Fibroblast of upper back skin (primary cell): ENCODE results near the gene TRPM3.

ENCODE experiments used
- DNase-seq: peaks from one replicate; pipeline ENCODE4 v3.0.0-alpha.2; 2013

The TRPM3 gene

GRCh38 chr9:70499621-70500020 is 621.8 kb downstream of the TRPM3 start:
- DNase-seq, result no peak

GRCh38 chr9:70498866-70499265 is 622.6 kb downstream of the TRPM3 start:
- no peak for DNase-seq

- DNase-seq, result no peak
These were observed 625.2 kb downstream of the TRPM3 start for GRCh38 chr9:70496244-70496643.

- no peak for DNase-seq
These were observed 625.9 kb downstream of the TRPM3 start for GRCh38 chr9:70495514-70495913.

- DNase-seq, result no peak
These were observed 627.2 kb downstream of the TRPM3 start for GRCh38 chr9:70494221-70494620.

GRCh38 chr9:70493029-70493428 is 628.4 kb downstream of the TRPM3 start:
- DNase-seq, result no peak

- DNase-seq, result no peak
These were observed 629.1 kb downstream of the TRPM3 start for GRCh38 chr9:70492319-70492777.

GRCh38 chr9:70491426-70492318 is 629.7 kb downstream of the TRPM3 start:
- DNase-seq, result no peak

- no peak for DNase-seq
These were observed 630.9 kb downstream of the TRPM3 start for GRCh38 chr9:70490478-70490877.

GRCh38 chr9:70488793-70489105 is 632.7 kb downstream of the TRPM3 start:
- DNase-seq, result peak; percentile 32

GRCh38 chr9:70488098-70488792 is 633.2 kb downstream of the TRPM3 start:
- no peak for DNase-seq

GRCh38 chr9:70486127-70486526 is 635.3 kb downstream of the TRPM3 start:
- DNase-seq, result no peak

GRCh38 chr9:70485273-70485858 is 636.1 kb downstream of the TRPM3 start:
- DNase-seq, result no peak

GRCh38 chr9:70484232-70485130 is 636.9 kb downstream of the TRPM3 start:
- peak; percentile 69 for DNase-seq

GRCh38 chr9:70481471-70481870 is 640.0 kb downstream of the TRPM3 start:
- DNase-seq, result no peak

GRCh38 chr9:70480405-70480980 is 640.9 kb downstream of the TRPM3 start:
- DNase-seq, result no peak

- DNase-seq, result peak; percentile 53
These were observed 641.5 kb downstream of the TRPM3 start for GRCh38 chr9:70479880-70480291.
